IPS-18c (cell line): Measurements from ENCODE around the gene PARP6.
"Not testable (repeated sequence)": the region's sequence is repeated elsewhere in the genome, so short reads cannot be mapped to it uniquely, and the experiment has no call there.

ENCODE experiments used
- H3K4me3 ChIP-seq: 2 replicates; pipeline ENCODE4 v1.7.0; 2013; ENCODE audit warnings: low read depth, mild to moderate bottlenecking, low read length, moderate library complexity; ENCODE audit not compliant: insufficient read depth
- H3K9me3 ChIP-seq: one replicate; pipeline ENCODE4 v1.6.1; 2013; ENCODE audit warnings: mild to moderate bottlenecking, low read length, moderate library complexity; ENCODE audit not compliant: control insufficient read depth, insufficient read depth

PARP6 gene

GRCh38 chr15:72285402-72285801 is 13.0 kb upstream of the PARP6 start:
- H3K9me3 ChIP-seq = no peaks in the 10 kb centered on the region
- H3K4me3 ChIP-seq = no peak overlapping the region

DNA sequence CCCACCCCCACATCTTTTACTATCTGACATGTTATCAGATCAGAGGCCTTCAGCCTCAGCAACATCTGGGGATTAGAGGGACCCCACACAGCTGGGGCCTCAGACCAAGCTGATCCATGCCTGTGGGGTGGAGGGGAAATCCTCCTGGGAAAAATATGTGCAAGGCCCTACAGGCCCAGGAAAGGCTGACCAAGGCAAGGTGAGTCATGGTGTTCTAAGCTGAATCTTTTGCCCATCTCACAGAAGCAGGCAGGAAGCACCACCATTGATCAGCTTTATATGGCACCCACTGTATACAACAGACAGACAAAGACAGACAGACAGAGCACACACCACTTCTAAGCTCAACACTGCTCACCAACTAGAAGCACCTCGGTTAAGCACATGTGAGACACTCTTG is 12.4 kb upstream of the PARP6 start:
- H3K9me3 ChIP-seq = no peaks in the 10 kb centered on the region

DNA sequence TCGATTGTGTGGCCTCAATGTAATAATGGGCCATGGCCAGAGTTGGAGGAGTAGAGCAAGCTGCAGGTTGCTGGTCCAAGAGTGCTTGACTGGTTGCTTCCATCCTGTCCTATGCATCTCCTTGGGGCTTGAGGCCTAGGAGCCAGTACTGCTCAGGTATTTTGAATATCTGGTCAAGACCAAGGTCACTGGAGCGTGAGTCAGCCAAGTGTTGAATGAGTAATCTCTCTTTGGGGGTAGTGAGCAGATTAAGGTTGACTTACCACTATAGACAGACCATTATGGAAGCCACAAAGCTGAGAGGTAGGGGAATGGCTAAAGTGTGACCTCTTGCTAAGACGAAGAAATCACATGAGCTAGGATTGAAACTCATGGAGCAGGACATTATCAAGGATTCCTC is 9.4 kb upstream of the PARP6 start:
- no peak overlapping the region for H3K4me3 ChIP-seq
- no peaks in the 10 kb centered on the region for H3K9me3 ChIP-seq

More for the DNA sequence above, 12.4 kb upstream of the PARP6 start:
- no peak overlapping the region for H3K4me3 ChIP-seq

DNA sequence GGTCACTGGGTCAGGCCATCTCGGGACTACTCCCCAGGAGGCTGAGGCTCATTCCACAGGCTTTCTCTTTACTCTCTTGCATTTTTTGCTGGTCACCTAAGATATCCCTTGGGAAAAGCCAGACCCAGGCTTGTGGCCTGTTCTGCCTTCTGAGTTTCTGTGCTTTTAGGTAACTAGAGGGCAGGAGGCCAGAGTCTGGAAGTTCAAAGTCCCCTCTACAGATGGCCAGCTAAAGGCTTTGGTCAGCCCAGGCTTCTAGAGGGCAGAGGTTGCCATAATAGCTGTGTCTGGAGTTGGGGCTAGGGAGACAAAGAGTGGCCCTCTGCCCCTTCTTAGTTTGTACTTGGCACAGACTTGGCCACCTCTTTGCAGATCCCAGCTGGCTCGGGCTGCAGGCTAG is 8.4 kb upstream of the PARP6 start:
- H3K9me3 ChIP-seq = no peaks in the 10 kb centered on the region

DNA sequence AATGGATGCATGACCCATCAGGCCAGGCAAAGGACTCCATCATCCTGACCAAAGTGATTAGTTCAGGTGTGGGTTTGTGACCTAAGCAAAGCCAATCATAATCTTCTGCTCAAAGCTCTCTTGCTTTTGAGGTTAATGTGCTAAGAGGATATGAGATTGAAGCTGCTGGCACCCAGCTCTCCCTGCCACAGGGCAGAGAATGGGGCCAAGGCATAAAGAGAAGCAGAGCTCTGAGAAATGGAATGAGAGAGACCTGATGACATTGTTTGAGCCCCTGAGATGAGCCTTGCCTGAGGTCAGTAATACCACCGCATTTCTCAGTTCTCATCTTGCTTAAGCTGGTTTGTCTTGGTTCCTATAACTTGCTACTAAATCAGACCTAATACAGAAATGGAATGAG is 6.4 kb upstream of the PARP6 start:
- Histone ChIP-seq H3K9me3 (no peaks in the 10 kb centered on the region), H3K4me3 (no peak overlapping the region)

More for the DNA sequence above, 8.4 kb upstream of the PARP6 start:
- no peak overlapping the region for H3K4me3 ChIP-seq

DNA sequence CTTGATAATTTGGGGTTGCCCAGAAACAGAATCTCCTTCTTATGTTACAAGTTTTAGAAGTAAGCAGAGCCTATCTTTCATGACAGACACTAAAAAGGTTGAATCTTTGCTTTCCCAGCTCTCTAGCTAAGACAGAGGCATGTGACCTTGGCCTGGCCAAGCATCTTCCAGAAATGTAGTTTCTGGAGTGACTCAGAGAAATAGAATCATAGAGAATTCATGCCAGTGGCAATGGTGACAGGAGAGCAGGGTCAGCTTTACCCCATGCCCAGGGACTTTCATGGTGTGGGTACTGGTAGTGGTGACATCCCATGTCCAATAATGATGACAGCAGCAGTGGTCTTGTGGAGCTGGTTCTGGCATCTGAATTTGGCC is 4.0 kb upstream of the PARP6 start:
- Histone ChIP-seq H3K9me3 (no peaks in the 10 kb centered on the region), H3K4me3 (no peak overlapping the region)

GRCh38 chr15:72275635-72276325 is 3.4 kb upstream of the PARP6 start:
- not testable (repeated sequence) for H3K4me3 ChIP-seq, H3K9me3 ChIP-seq

DNA sequence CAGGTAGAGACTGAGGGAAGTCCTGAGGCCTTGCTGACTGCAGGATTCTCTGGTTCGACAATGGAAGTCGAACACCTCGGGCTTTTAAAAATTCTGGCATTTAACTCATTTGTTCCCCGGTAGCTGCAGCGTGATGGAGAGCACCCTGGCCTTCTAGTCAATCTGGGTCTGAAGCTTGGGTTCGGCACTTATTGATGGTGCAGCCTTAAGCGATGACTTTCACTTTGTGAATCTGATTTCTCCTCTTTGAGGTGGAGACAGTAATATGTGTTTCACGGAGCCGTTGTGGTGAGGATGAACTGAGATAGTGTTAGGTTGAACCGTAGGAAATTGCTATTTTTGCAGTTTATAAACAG is 621 bp upstream of the PARP6 start:
- no peaks in the 10 kb centered on the region for H3K9me3 ChIP-seq
- H3K4me3 ChIP-seq = peak overlapping the region; percentile 81; the same call in 1 of the 2 replicates

- peak overlapping the region; percentile 81 for H3K4me3 ChIP-seq
Observed at GRCh38 chr15:72271895-72272212, 500 bp downstream of the PARP6 start.

DNA sequence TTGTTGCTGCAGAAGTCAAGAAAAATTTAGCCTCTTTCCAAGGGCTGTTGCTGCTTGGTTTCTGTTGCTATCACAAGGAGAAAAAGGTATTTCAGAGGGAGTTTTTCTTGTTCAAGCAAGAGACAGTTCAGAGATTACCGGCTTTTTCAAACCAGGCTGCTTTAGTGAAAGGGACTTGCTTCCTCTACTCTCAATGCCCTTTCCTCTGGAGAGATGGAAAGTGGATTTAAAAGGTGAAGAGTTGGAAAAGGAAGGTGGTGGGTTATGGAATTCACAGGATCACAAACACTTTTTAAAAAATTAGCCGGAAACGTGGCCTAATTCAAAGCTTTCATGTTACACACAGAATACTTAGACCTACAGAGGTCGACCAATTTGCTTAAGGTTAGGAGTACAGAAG is 1.1 kb downstream of the PARP6 start:
- H3K9me3 ChIP-seq = no peaks in the 10 kb centered on the region
- H3K4me3 ChIP-seq = no peak overlapping the region; the same call in 1 of the 2 replicates

More at GRCh38 chr15:72271895-72272212, 500 bp downstream of the PARP6 start:
- H3K9me3 ChIP-seq = no peaks in the 10 kb centered on the region

DNA sequence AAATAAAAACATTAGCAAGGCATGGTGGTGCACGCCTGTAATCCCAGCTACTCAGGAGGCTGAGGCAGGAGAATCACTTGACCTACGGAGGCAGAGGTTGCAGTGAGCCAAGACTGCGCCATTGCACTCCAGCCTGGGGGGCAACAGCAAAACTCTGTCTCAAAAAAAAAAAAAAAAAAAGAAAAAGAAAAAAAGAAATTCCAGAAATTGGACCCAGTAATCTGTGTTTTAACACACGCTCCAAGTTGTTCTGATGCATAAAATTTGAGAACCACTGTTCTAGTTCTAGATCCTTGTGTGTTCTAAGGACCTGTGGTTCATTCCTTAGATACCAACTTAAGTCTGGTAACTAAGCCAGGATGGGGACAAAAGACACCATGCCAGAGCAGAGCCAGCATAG is 2.6 kb downstream of the PARP6 start:
- no peaks in the 10 kb centered on the region for H3K9me3 ChIP-seq
- H3K4me3 ChIP-seq = no peak overlapping the region

- Histone ChIP-seq H3K9me3 (no peaks in the 10 kb centered on the region), H3K4me3 (no peak overlapping the region)
Observed at GRCh38 chr15:72265031-72265430, 7.3 kb downstream of the PARP6 start.

DNA sequence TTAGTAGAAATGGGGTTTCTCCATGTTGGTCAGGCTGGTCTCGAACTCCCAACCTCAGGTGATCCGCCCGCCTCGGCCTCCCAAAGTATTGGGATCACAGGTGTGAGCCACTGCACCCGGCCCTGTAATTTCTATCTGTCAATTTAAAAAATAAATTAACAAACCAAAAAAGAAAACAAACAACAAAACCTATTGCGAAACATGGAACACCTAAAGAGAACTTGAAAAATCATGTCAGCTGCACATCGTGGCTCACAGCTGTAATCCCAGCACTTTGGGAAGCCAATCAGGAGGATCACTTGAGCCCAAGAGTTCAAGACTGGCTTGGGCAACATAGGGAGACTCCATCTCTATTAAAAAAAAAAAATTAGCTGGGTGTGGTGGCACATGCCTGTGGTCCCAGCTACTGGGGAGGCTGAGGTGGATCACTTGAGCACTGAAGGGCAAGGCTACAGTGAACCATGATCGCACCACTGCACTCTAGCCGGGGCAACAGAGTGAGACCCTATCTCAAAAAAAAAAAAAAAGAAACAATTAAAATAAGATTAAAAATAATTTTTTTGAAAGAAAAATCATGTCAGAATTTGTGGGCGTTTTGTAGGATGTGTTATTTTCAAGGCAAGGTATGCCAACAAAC is 19.6 kb downstream of the PARP6 start:
- Histone ChIP-seq H3K4me3 (no peak overlapping the region), H3K9me3 (no peaks in the 10 kb centered on the region)

DNA sequence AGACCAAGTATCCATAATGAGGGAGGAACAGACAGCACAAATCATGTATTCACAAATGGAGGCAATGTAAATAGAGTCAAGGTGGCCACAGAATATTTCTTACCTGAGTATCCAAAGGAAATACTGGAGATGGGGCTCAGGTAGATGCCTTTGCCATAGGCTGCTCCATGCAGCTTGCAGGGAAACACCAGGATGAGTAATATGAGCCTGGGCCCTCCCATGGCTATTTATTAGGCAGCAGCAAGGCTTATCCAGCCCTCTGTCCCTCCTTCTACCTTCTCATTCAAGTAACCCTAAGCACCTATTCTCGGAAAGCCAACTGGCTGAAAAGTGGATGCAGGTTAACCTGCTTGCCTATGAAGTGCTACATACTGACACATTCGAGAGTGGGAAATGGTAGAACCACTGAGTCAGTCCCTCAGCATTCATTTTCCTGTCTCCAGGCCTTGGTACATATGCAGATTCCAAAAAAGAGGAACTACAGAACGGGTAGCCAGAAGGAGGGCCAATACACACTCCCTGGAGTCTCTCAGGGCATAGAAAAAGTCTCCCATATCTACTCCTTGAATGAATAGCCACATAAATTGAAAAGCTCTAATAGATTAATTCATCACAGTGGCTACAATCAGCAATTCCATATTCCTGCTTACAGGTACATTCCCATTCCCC is 23.1 kb downstream of the PARP6 start:
- Histone ChIP-seq H3K4me3 (no peak overlapping the region), H3K9me3 (no peaks in the 10 kb centered on the region)

DNA sequence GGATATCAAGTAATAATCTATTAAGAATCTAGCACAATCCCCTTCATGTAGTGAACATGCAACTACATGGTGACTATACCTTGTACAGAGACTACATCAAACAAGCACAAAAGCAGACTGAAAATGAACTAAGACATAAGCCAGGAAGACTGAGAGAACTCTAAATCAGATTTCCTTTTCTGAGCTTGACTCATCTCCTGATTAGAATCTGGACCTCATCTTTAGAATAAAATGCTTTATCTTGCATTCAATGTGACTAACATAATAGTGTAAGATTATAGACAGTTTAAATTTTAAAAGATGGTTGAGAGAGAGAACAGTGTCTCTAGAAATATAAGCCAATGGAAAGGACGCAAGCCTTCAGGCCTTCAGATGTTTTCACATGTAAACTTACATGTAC is 23.8 kb downstream of the PARP6 start:
- no peak overlapping the region for H3K4me3 ChIP-seq
- no peaks in the 10 kb centered on the region for H3K9me3 ChIP-seq

GRCh38 chr15:72242775-72243370 is 29.5 kb downstream of the PARP6 start:
- H3K4me3 ChIP-seq = no peak overlapping the region
- H3K9me3 ChIP-seq = no peaks in the 10 kb centered on the region

- no peaks in the 10 kb centered on the region for H3K9me3 ChIP-seq
- H3K4me3 ChIP-seq = no peak overlapping the region
Observed at GRCh38 chr15:72239652-72240051, 32.7 kb downstream of the PARP6 start.

GRCh38 chr15:72238586-72238985 is 33.8 kb downstream of the PARP6 start:
- Histone ChIP-seq H3K4me3 (no peak overlapping the region), H3K9me3 (no peaks in the 10 kb centered on the region)
